OCI-LY1 (cell line): Measurements from ENCODE around the gene MGAT3.

ENCODE experiments used
- H2AFZ ChIP-seq: fragments of 200-600 bp; sonication (generic), shearing (Covaris generic); 2 replicates; pipeline ENCODE4 v1.6.0; 2014; ENCODE audit warnings: antibody characterized with exemption, mild to moderate bottlenecking, low read length
- H3F3A ChIP-seq: fragments of 200-600 bp; sonication (generic), shearing (Covaris generic); 2 replicates; pipeline ENCODE4 v1.6.0; 2014; ENCODE audit warnings: mild to moderate bottlenecking, antibody characterized with exemption, low read length, moderate library complexity; ENCODE audit not compliant: insufficient read depth
- H3K27ac ChIP-seq: fragments of 200-600 bp; sonication (generic); 2 replicates; pipeline ENCODE4 v1.5.1; 2014; ENCODE audit warnings: low read length, mixed run types, mild to moderate bottlenecking, low read depth; ENCODE audit not compliant: poor library complexity, severe bottlenecking
- H3K27me3 ChIP-seq: fragments of 200-600 bp; sonication (generic); 2 replicates; pipeline ENCODE4 v1.6.0; 2014; ENCODE audit warnings: antibody characterized with exemption, mild to moderate bottlenecking, low read length, moderate library complexity; ENCODE audit not compliant: insufficient read depth
- H3K36me3 ChIP-seq: fragments of 200-600 bp; sonication (generic); 2 replicates; pipeline ENCODE4 v1.6.1; 2014; ENCODE audit warnings: mild to moderate bottlenecking, antibody characterized with exemption, low read length, moderate library complexity, mixed read lengths; ENCODE audit not compliant: insufficient read depth
- H3K4me1 ChIP-seq: fragments of 200-600 bp; sonication (generic); 2 replicates; pipeline ENCODE4 v1.5.1; 2014; ENCODE audit warnings: mild to moderate bottlenecking, low read length, moderate library complexity; ENCODE audit not compliant: insufficient read depth, severe bottlenecking
- H3K4me2 ChIP-seq: fragments of 200-600 bp; sonication (generic), shearing (Covaris generic); 2 replicates; pipeline ENCODE4 v1.6.1; 2014; ENCODE audit warnings: low read length
- H3K4me3 ChIP-seq: fragments of 200-600 bp; sonication (generic); 2 replicates; pipeline ENCODE4 v1.5.1; 2014; ENCODE audit warnings: low read length, low read depth, mild to moderate bottlenecking, mixed read lengths; ENCODE audit not compliant: poor library complexity, severe bottlenecking
- H3K79me2 ChIP-seq: fragments of 200-600 bp; shearing (Covaris generic); 2 replicates; pipeline ENCODE4 v1.6.1; 2016; ENCODE audit warnings: mixed run types, low read length, mixed read lengths; ENCODE audit not compliant: insufficient read depth
- H3K9ac ChIP-seq: fragments of 200-600 bp; sonication (generic), shearing (Covaris generic); 2 replicates; pipeline ENCODE4 v1.6.1; 2014; ENCODE audit warnings: mild to moderate bottlenecking, low read length, mixed read lengths
- H3K9me2 ChIP-seq: fragments of 200-600 bp; sonication (generic), shearing (Covaris generic); 2 replicates; pipeline ENCODE4 v1.6.1; 2014; ENCODE audit warnings: low read depth, mild to moderate bottlenecking, low read length, mixed read lengths
- H3K9me3 ChIP-seq: fragments of 200-600 bp; shearing (Covaris generic); 2 replicates; pipeline ENCODE4 v1.6.1; 2014; ENCODE audit warnings: low read length, mixed read lengths
- H4K20me1 ChIP-seq: fragments of 200-600 bp; sonication (generic), shearing (Covaris generic); 2 replicates; pipeline ENCODE4 v1.6.0; 2016; ENCODE audit warnings: mild to moderate bottlenecking, low read length; ENCODE audit not compliant: insufficient read depth
- EZH2 ChIP-seq: fragments of 200-600 bp; sonication (generic), shearing (Covaris generic); IDR thresholded peaks from 2 replicates; pipeline ENCODE4 v1.8.0; 2017; ENCODE audit warnings: borderline replicate concordance, mixed run types, mild to moderate bottlenecking, antibody characterized with exemption, low read length, moderate library complexity, mixed read lengths
- TF ChIP-seq, protein P1 (sequence below): fragments of 200-600 bp; sonication (generic), shearing (Covaris generic); IDR thresholded peaks from 2 replicates; pipeline ENCODE4 v1.5.1; 2017; ENCODE audit warnings: mild to moderate bottlenecking, antibody characterized with exemption, low read length, moderate library complexity, mixed read lengths

Gene MGAT3

DNA sequence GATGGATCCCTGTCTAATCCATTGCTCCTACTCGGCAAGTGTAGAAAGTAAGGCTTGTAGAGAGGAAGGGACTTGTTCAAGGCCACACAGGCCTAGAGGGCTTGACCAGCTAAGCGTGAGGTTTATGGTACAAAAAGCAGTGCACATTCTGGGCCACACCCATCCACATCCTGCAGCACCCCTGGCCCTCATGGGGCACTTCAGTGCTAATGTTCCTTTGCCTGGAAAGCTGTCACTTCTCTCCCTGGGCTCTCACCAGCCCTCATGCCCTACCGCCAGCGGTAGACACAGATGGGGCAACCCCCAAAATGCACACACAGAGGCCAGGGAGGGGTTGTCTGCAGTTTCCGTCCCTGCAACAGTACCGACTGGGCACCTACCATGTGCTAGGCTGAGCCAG is 7.1 kb upstream of the MGAT3 start:
- peak overlapping the region; percentile 95 for H3K9ac ChIP-seq
- peaks cover 91% of the 10 kb centered on the region for H3K4me1 ChIP-seq
- H3K4me2 ChIP-seq, result peak overlapping the region; percentile 84
- peaks cover 56% of the 10 kb centered on the region for H3K36me3 ChIP-seq
- peaks cover 59% of the 10 kb centered on the region for H3K79me2 ChIP-seq
- 0 out of 2 replicates have a peak, but pooled peaks cover 5% of the 10 kb centered on the region for H3F3A ChIP-seq
- no peaks in the 10 kb centered on the region for H3K9me2 ChIP-seq
- H3K9me3 ChIP-seq, result no peaks in the 10 kb centered on the region
- TF ChIP-seq, protein P1, sequence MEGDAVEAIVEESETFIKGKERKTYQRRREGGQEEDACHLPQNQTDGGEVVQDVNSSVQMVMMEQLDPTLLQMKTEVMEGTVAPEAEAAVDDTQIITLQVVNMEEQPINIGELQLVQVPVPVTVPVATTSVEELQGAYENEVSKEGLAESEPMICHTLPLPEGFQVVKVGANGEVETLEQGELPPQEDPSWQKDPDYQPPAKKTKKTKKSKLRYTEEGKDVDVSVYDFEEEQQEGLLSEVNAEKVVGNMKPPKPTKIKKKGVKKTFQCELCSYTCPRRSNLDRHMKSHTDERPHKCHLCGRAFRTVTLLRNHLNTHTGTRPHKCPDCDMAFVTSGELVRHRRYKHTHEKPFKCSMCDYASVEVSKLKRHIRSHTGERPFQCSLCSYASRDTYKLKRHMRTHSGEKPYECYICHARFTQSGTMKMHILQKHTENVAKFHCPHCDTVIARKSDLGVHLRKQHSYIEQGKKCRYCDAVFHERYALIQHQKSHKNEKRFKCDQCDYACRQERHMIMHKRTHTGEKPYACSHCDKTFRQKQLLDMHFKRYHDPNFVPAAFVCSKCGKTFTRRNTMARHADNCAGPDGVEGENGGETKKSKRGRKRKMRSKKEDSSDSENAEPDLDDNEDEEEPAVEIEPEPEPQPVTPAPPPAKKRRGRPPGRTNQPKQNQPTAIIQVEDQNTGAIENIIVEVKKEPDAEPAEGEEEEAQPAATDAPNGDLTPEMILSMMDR, result no peak
- no peak for TF ChIP-seq EZH2
- no peak overlapping the region for H2AFZ ChIP-seq
- no peaks in the 10 kb centered on the region for H4K20me1 ChIP-seq
- H3K4me3 ChIP-seq, result peak overlapping the region; percentile 77
- peak overlapping the region; percentile 99 for H3K27ac ChIP-seq
- no peaks in the 10 kb centered on the region for H3K27me3 ChIP-seq

DNA sequence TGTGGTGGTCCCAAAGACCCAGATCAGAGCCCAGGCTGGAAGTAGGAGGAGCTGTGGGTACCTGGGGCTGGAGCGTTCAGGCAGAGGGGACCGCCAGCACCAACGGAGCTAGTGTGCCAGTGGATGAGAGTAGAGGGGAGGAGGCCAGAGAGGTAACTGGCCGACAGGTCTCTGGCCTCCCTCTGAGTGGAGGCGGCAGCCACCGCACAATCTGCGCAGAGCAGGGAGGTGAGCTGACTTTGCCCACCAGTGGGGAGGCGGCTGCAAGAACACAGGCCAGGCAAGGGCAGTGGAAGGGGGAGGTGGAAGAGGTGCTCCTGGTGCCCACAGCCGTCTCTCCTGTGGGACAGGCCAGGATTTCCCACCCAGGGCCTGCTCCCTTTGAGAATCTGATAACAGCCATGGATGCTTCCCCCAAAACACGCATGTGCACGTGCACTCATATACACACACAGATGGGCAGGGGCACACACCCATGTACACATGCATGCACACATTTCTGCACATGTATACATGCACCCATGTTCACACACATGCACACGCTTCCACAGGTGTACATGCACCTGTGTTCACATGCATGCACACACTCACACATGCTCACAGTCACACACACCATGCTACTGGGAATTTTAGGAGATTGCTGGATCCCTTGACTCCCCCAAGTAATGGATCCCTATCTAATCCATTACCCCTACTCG is 6.4 kb upstream of the MGAT3 start:
- Histone ChIP-seq H4K20me1 (no peaks in the 10 kb centered on the region), H3K27ac (peak overlapping the region; percentile 99), H3K9me3 (no peaks in the 10 kb centered on the region), H3K4me1 (peaks cover 90% of the 10 kb centered on the region), H3K4me3 (peak overlapping the region; percentile 77), H3K9me2 (no peaks in the 10 kb centered on the region), H3K4me2 (peak overlapping the region; percentile 84), H3F3A (0 out of 2 replicates have a peak, but pooled peaks cover 5% of the 10 kb centered on the region), H3K79me2 (peaks cover 63% of the 10 kb centered on the region), H3K9ac (peak overlapping the region; percentile 95), H2AFZ (no peak overlapping the region), H3K27me3 (no peaks in the 10 kb centered on the region), H3K36me3 (peaks cover 63% of the 10 kb centered on the region)
- TF ChIP-seq, protein P1, result no peak
- no peak for TF ChIP-seq EZH2

DNA sequence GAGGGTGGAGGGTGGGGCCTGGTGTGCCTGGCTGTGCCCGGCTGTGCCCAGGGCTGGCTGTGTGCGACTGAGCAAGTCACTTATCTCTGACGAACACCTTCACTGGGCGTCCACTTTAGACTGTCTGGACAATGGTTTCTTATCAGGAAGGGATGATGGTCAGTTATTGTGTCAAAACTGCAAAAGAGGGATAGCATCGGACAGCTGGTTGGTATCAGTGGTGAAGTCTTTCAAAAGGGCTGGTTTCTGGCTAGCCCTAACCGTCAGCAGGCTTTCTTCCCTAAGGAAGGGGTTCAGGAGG is 4.1 kb upstream of the MGAT3 start:
- Histone ChIP-seq H3K27me3 (no peaks in the 10 kb centered on the region), H3K4me2 (peak overlapping the region; percentile 59), H4K20me1 (no peaks in the 10 kb centered on the region), H3K9me3 (no peaks in the 10 kb centered on the region), H3K4me3 (peak overlapping the region; percentile 42), H3K36me3 (peaks cover 75% of the 10 kb centered on the region), H3K27ac (peak overlapping the region; percentile 99), H3F3A (no peaks in the 10 kb centered on the region), H3K79me2 (peaks cover 64% of the 10 kb centered on the region), H3K4me1 (peaks cover 90% of the 10 kb centered on the region), H3K9me2 (no peaks in the 10 kb centered on the region), H3K9ac (peak overlapping the region; percentile 44), H2AFZ (no peak overlapping the region)
- TF ChIP-seq, protein P1, result no peak
- no peak for TF ChIP-seq EZH2
